ENCODE data around the gene PPP1R36. TPM values are rescaled to one million over a fixed set of nuclear protein-coding genes. Genes with fewer than 3 reads are reported as not detected.
"Not testable (repeated sequence)": the region's sequence is repeated elsewhere in the genome, so short reads cannot be mapped to it uniquely, and the experiment has no call there.

PPP1R36 gene
- total RNA-seq, 2 donors from 2014 or later, result 0.17 TPM; not detected in 1

- ATAC-seq (no peak), DNase-seq (ENCODE audit: low spot score) (no peak)
- no peaks in the 10 kb centered on the region for H3K36me3 Mint-ChIP-seq
- no peaks in the 10 kb centered on the region for H3K9me3 Mint-ChIP-seq
- no peak overlapping the region for H3K4me3 Mint-ChIP-seq
- H3K4me1 Mint-ChIP-seq (ENCODE audit: low read depth in 2 of 2), result peaks cover 6 to 9% of the 10 kb centered on the region in 2 donors
- H3K27me3 Mint-ChIP-seq, result peaks cover 0 to 2% of the 10 kb centered on the region in 2 donors
- H3K27ac Mint-ChIP-seq, result no peak overlapping the region
Observed at GRCh38 chr14:64563696-64564095, 13.9 kb downstream of the PPP1R36 start.

GRCh38 chr14:64566651-64567122 lies 16.9 kb downstream of the PPP1R36 start:
- Mint-ChIP-seq H3K4me3 (no peak overlapping the region), H3K27ac (no peak overlapping the region), H3K4me1 (ENCODE audit: low read depth in 2 of 2) (no peaks in the 10 kb centered on the region), H3K27me3 (peaks cover 0 to 4% of the 10 kb centered on the region in 2 donors), H3K9me3 (no peaks in the 10 kb centered on the region), H3K36me3 (no peaks in the 10 kb centered on the region)
- no peak for ATAC-seq
- DNase-seq (ENCODE audit: low spot score), result no peak

- no peak for ATAC-seq
- Mint-ChIP-seq H3K9me3 (no peaks in the 10 kb centered on the region), H3K4me1 (ENCODE audit: low read depth in 2 of 2) (no peaks in the 10 kb centered on the region), H3K4me3 (no peak overlapping the region), H3K27ac (no peak overlapping the region), H3K27me3 (peaks cover 0 to 4% of the 10 kb centered on the region in 2 donors), H3K36me3 (no peaks in the 10 kb centered on the region)
- no peak for DNase-seq (ENCODE audit: low spot score)
Observed at GRCh38 chr14:64569138-64569631, 19.4 kb downstream of the PPP1R36 start.

- H3K27ac Mint-ChIP-seq; H3K4me3 Mint-ChIP-seq; H3K27me3 Mint-ChIP-seq; H3K36me3 Mint-ChIP-seq; H3K9me3 Mint-ChIP-seq; DNase-seq (ENCODE audit: low spot score); ATAC-seq; H3K4me1 Mint-ChIP-seq (ENCODE audit: low read depth in 2 of 2): not testable (repeated sequence)
Observed at GRCh38 chr14:64569646-64570045, 19.9 kb downstream of the PPP1R36 start.

- no peak for ATAC-seq
- Mint-ChIP-seq H3K27me3 (peaks cover 0 to 2% of the 10 kb centered on the region in 2 donors), H3K4me3 (no peak overlapping the region), H3K4me1 (ENCODE audit: low read depth in 2 of 2) (no peaks in the 10 kb centered on the region), H3K9me3 (no peaks in the 10 kb centered on the region), H3K36me3 (no peaks in the 10 kb centered on the region), H3K27ac (no peak overlapping the region)
- no peak for DNase-seq (ENCODE audit: low spot score)
Observed at GRCh38 chr14:64572386-64573104, 22.8 kb downstream of the PPP1R36 start.

GRCh38 chr14:64573109-64573508 lies 23.3 kb downstream of the PPP1R36 start:
- Mint-ChIP-seq H3K9me3 (no peaks in the 10 kb centered on the region), H3K36me3 (no peaks in the 10 kb centered on the region), H3K27ac (no peak overlapping the region), H3K4me1 (ENCODE audit: low read depth in 2 of 2) (no peaks in the 10 kb centered on the region), H3K4me3 (no peak overlapping the region), H3K27me3 (peaks cover 0 to 2% of the 10 kb centered on the region in 2 donors)
- DNase-seq (ENCODE audit: low spot score), result no peak
- ATAC-seq, result no peak

GRCh38 chr14:64574371-64575107 lies 24.8 kb downstream of the PPP1R36 start:
- no peak overlapping the region for H3K4me3 Mint-ChIP-seq
- no peaks in the 10 kb centered on the region for H3K9me3 Mint-ChIP-seq
- no peak overlapping the region for H3K27ac Mint-ChIP-seq
- DNase-seq (ENCODE audit: low spot score) (no peak), ATAC-seq (no peak)
- peaks cover 0 to 2% of the 10 kb centered on the region in 2 donors for H3K27me3 Mint-ChIP-seq
- no peaks in the 10 kb centered on the region for H3K36me3 Mint-ChIP-seq
- no peaks in the 10 kb centered on the region for H3K4me1 Mint-ChIP-seq (ENCODE audit: low read depth in 2 of 2)

GRCh38 chr14:64577211-64577610 lies 27.4 kb downstream of the PPP1R36 start:
- no peak for DNase-seq (ENCODE audit: low spot score)
- no peak overlapping the region for H3K4me3 Mint-ChIP-seq

GRCh38 chr14:64580467-64580866 lies 30.7 kb downstream of the PPP1R36 start:
- DNase-seq (ENCODE audit: low spot score) (no peak), ATAC-seq (no peak)
- H3K36me3 Mint-ChIP-seq, result no peaks in the 10 kb centered on the region
- H3K27me3 Mint-ChIP-seq, result no peaks in the 10 kb centered on the region
- H3K27ac Mint-ChIP-seq, result no peak overlapping the region
- H3K4me1 Mint-ChIP-seq (ENCODE audit: low read depth in 2 of 2), result no peaks in the 10 kb centered on the region
- H3K4me3 Mint-ChIP-seq, result no peak overlapping the region
- H3K9me3 Mint-ChIP-seq, result no peaks in the 10 kb centered on the region

More at GRCh38 chr14:64577211-64577610, 27.4 kb downstream of the PPP1R36 start:
- ATAC-seq, result no peak
- no peaks in the 10 kb centered on the region for H3K36me3 Mint-ChIP-seq
- H3K9me3 Mint-ChIP-seq, result no peaks in the 10 kb centered on the region
- H3K4me1 Mint-ChIP-seq (ENCODE audit: low read depth in 2 of 2), result no peaks in the 10 kb centered on the region
- H3K27ac Mint-ChIP-seq, result no peak overlapping the region
- no peaks in the 10 kb centered on the region for H3K27me3 Mint-ChIP-seq

GRCh38 chr14:64581363-64581762 lies 31.6 kb downstream of the PPP1R36 start:
- Mint-ChIP-seq H3K4me3 (no peak overlapping the region), H3K4me1 (ENCODE audit: low read depth in 2 of 2) (no peaks in the 10 kb centered on the region), H3K27ac (no peak overlapping the region), H3K27me3 (no peaks in the 10 kb centered on the region), H3K9me3 (no peaks in the 10 kb centered on the region), H3K36me3 (no peaks in the 10 kb centered on the region)
- ATAC-seq (no peak), DNase-seq (ENCODE audit: low spot score) (no peak)

- no peak for ATAC-seq
- Mint-ChIP-seq H3K27me3 (no peaks in the 10 kb centered on the region), H3K36me3 (no peaks in the 10 kb centered on the region), H3K4me1 (ENCODE audit: low read depth in 2 of 2) (no peaks in the 10 kb centered on the region), H3K27ac (no peak overlapping the region), H3K9me3 (no peaks in the 10 kb centered on the region), H3K4me3 (no peak overlapping the region)
- no peak for DNase-seq (ENCODE audit: low spot score)
Observed at GRCh38 chr14:64581817-64582216, 32.1 kb downstream of the PPP1R36 start.

GRCh38 chr14:64584190-64584589 lies 34.4 kb downstream of the PPP1R36 start:
- H3K4me1 Mint-ChIP-seq (ENCODE audit: low read depth in 2 of 2), result no peaks in the 10 kb centered on the region
- no peak for ATAC-seq
- no peaks in the 10 kb centered on the region for H3K27me3 Mint-ChIP-seq
- no peaks in the 10 kb centered on the region for H3K36me3 Mint-ChIP-seq
- H3K27ac Mint-ChIP-seq, result no peak overlapping the region
- no peak overlapping the region for H3K4me3 Mint-ChIP-seq
- no peak for DNase-seq (ENCODE audit: low spot score)
- H3K9me3 Mint-ChIP-seq, result no peaks in the 10 kb centered on the region

- no peaks in the 10 kb centered on the region for H3K36me3 Mint-ChIP-seq
- H3K27me3 Mint-ChIP-seq, result peaks cover 0 to 3% of the 10 kb centered on the region in 2 donors
- ATAC-seq, result no peak
- no peak overlapping the region for H3K4me3 Mint-ChIP-seq
- H3K27ac Mint-ChIP-seq, result no peak overlapping the region
- no peak for DNase-seq (ENCODE audit: low spot score)
- no peaks in the 10 kb centered on the region for H3K4me1 Mint-ChIP-seq (ENCODE audit: low read depth in 2 of 2)
- no peaks in the 10 kb centered on the region for H3K9me3 Mint-ChIP-seq
Observed at GRCh38 chr14:64591809-64592208, 42.0 kb downstream of the PPP1R36 start.

- no peak overlapping the region for H3K4me3 Mint-ChIP-seq
- H3K36me3 Mint-ChIP-seq, result no peaks in the 10 kb centered on the region
- DNase-seq (ENCODE audit: low spot score) (no peak), ATAC-seq (no peak)
- no peaks in the 10 kb centered on the region for H3K9me3 Mint-ChIP-seq
- no peaks in the 10 kb centered on the region for H3K4me1 Mint-ChIP-seq (ENCODE audit: low read depth in 2 of 2)
- no peak overlapping the region for H3K27ac Mint-ChIP-seq
- H3K27me3 Mint-ChIP-seq, result peaks cover 5 to 10% of the 10 kb centered on the region in 2 donors
Observed at GRCh38 chr14:64594438-64594837, 44.7 kb downstream of the PPP1R36 start.

All from natural killer cell treated with Interleukin-12 subunit alpha and Interleukin-12 subunit beta and Interleukin-15 and Interleukin-18, amount 100 ng/mL, for 72 hours (primary cell).